Natural killer cell (primary cell): ENCODE results near the gene E4F1. TPM values are rescaled to one million over a fixed set of nuclear protein-coding genes. Genes with fewer than 3 reads are reported as not detected.

ENCODE experiments used
- ATAC-seq, 3 donors: fragments of 150-1000 bp in 2 of 3; fragments of 200-7000 bp in 1 of 3; cut with Tn5 transposase; 1 replicate in 1 of 3; 2 replicates in 2 of 3; pipeline ENCODE4 v1.10.0; 2021; ENCODE audit warnings: mild to moderate bottlenecking in 2 of 3, moderate library complexity in 2 of 3
- DNase-seq, 2 donors: peaks; one replicate each; pipeline versions ENCODE4 v3.0.0 to v3.0.0-alpha.2; 2013 to 2021; ENCODE audit warnings: mixed read lengths in 1 of 2
- H3K27ac ChIP-seq: one replicate; pipeline ENCODE4 v1.5.1; 2013; ENCODE audit warnings: mild to moderate bottlenecking, low read length
- H3K27me3 ChIP-seq: one replicate; pipeline ENCODE4 v1.6.1; 2013; ENCODE audit warnings: low read length; ENCODE audit not compliant: control insufficient read depth, insufficient read depth
- H3K36me3 ChIP-seq: one replicate; pipeline ENCODE4 v1.6.1; 2013; ENCODE audit warnings: low read length; ENCODE audit not compliant: control insufficient read depth, insufficient read depth
- H3K4me1 ChIP-seq: one replicate; pipeline ENCODE4 v1.6.1; 2013; ENCODE audit warnings: low read length; ENCODE audit not compliant: control insufficient read depth, insufficient read depth
- H3K4me3 ChIP-seq: one replicate; pipeline ENCODE4 v1.5.1; 2013; ENCODE audit warnings: low read length
- H3K9me3 ChIP-seq: one replicate; pipeline ENCODE4 v1.6.1; 2013; ENCODE audit warnings: low read length; ENCODE audit not compliant: control insufficient read depth, insufficient read depth
- H3K27ac Mint-ChIP-seq, 2 donors: one replicate each; pipeline ENCODE4 v1.8.0; 2022; ENCODE audit warnings: mild to moderate bottlenecking in 2 of 2, mixed read lengths in 2 of 2, moderate library complexity in 1 of 2
- H3K27me3 Mint-ChIP-seq, 2 donors: one replicate each; pipeline ENCODE4 v1.8.0; 2022; ENCODE audit warnings: low read depth in 2 of 2, mixed read lengths in 2 of 2
- H3K36me3 Mint-ChIP-seq: one replicate; pipeline ENCODE4 v1.8.0; 2022; ENCODE audit warnings: mixed read lengths
- H3K4me1 Mint-ChIP-seq, 2 donors: one replicate each; pipeline ENCODE4 v1.8.0; 2022; ENCODE audit warnings: mixed read lengths in 2 of 2
- H3K4me3 Mint-ChIP-seq: one replicate; pipeline ENCODE4 v1.8.0; 2022; ENCODE audit warnings: mild to moderate bottlenecking, moderate library complexity, mixed read lengths
- H3K9me3 Mint-ChIP-seq, 2 donors: one replicate each; pipeline ENCODE4 v1.8.0; 2022; ENCODE audit warnings: mixed read lengths in 2 of 2
- WGBS: methylation state at CpG from one replicate; pipeline ENCODE4 v1.1.7; 2013; ENCODE audit warnings: missing lambda C conversion rate; ENCODE audit not compliant: insufficient coverage; 5-methylcytosine and 5-hydroxymethylcytosine counted together
- intact Hi-C: fragments of 100-400 bp; cut with micrococcal nuclease; formaldehyde crosslinking; loops from one replicate; pipeline ENCODE4 v1.14.2; 2022
- total RNA-seq, 4 donors: library from RNA; stranded (reverse); fragments of 120-200 nt in 1 of 4; gene quantifications; one replicate each; pipeline versions ENCODE4 v1.2.3 to v1.2.4, GENCODE V29; 2013 to 2022
- TF ChIP-seq, protein P1 (sequence below): fragments of 200-600 bp; IDR thresholded peaks from one replicate; pipeline ENCODE4 v1.8.0; 2022; ENCODE audit warnings: antibody characterized with exemption

E4F1 gene
- total RNA-seq, 3 donors from 2014 or later (not counting 1 experiment from before 2014, with no cell fraction given) = 43.6 to 45.7 (median 45.7) TPM

DNA sequence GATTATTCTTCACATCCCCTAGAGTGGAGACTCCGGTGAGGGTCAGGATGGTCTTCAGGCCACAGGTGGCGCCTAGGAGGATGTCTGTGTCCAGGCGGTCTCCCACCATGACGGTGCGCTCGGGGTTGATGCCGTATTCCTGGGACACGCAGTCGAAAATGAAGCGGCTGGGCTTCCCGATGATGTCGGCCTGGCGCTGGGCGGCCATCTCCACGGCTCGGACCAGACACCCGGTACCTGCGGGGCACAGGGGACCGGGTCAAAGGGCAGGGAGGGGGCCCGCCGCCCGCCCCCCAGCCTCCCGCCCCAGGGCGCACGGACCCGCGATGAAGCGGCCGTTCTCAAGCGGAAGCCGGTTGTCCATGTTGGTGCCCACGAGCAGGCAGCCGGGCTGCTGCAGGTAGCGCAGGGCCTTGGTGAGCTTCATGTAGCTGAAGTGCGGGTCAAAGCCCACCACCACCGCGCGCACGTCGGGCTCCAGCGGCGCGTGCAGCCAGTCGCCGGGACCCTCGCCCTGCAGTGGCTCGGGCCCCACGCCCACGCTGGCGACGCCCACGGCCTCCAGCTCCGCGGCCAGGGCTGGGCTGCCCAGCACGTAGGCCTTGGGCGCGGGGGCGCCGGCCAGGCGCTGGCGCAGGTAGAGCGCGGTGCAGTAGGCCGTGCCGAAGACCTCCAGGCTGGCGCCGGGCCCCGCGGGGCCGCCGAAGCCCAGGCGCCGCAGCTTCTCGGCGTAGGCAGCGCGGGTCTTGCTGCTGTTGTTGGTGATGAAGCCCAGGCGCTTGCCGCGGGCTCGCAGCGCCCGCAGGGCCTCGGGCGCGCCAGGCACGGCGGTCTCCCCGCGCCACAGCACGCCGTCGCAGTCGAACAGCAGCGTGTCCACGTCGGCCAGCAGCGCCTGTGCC, 9.3 kb upstream of the E4F1 start:
- Histone ChIP-seq H3K36me3 (peaks cover 10% of the 10 kb centered on the region), H3K4me3 (peak overlapping the region; percentile 10), H3K9me3 (no peaks in the 10 kb centered on the region), H3K27me3 (no peaks in the 10 kb centered on the region), H3K4me1 (peaks cover 31% of the 10 kb centered on the region), H3K27ac (no peak overlapping the region)
- peak overlapping the region in 1 of 2 donors; percentile 87 for H3K27ac Mint-ChIP-seq
- TF ChIP-seq, protein P1, sequence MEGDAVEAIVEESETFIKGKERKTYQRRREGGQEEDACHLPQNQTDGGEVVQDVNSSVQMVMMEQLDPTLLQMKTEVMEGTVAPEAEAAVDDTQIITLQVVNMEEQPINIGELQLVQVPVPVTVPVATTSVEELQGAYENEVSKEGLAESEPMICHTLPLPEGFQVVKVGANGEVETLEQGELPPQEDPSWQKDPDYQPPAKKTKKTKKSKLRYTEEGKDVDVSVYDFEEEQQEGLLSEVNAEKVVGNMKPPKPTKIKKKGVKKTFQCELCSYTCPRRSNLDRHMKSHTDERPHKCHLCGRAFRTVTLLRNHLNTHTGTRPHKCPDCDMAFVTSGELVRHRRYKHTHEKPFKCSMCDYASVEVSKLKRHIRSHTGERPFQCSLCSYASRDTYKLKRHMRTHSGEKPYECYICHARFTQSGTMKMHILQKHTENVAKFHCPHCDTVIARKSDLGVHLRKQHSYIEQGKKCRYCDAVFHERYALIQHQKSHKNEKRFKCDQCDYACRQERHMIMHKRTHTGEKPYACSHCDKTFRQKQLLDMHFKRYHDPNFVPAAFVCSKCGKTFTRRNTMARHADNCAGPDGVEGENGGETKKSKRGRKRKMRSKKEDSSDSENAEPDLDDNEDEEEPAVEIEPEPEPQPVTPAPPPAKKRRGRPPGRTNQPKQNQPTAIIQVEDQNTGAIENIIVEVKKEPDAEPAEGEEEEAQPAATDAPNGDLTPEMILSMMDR = no peak
- H3K4me1 Mint-ChIP-seq = peaks cover 0 to 16% of the 10 kb centered on the region in 2 donors
- intact Hi-C loops = loop anchor here (10.0 kb wide), 1 partner anchor 59 kb away; the partner anchor contains the start of gene TRAF7
- no peaks in the 10 kb centered on the region for H3K36me3 Mint-ChIP-seq
- no peak for DNase-seq
- H3K9me3 Mint-ChIP-seq = no peaks in the 10 kb centered on the region
- H3K27me3 Mint-ChIP-seq = no peaks in the 10 kb centered on the region
- H3K4me3 Mint-ChIP-seq = peak overlapping the region; percentile 80
- WGBS = 2% methylated on average over 98 of the region's 98 CpGs
- ATAC-seq = peak in 1 of 3 donors; percentile 1

DNA sequence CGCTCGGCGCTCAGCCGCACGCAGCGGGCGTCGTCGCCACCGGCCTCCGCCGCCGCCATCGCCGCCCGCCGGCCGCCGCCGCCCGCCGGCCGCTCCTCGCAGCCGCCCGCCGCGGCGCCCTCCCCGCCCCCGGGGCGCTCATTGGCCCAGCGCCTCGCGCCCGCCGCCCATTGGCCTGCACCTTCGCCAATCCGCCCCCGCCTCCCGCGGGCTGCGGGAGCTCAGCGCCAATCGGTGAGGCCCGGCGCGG, 8.7 kb upstream of the E4F1 start, which contains the start of gene PGP:
Gene PGP, minus strand, starts transcription at position 122 of the 250 bp plus-strand sequence. Its CDS starts 63 bp downstream, at position 59.
- intact Hi-C loops = loop anchor here (10.0 kb wide), 1 partner anchor 60 kb away; the partner anchor contains the start of gene TRAF7

DNA sequence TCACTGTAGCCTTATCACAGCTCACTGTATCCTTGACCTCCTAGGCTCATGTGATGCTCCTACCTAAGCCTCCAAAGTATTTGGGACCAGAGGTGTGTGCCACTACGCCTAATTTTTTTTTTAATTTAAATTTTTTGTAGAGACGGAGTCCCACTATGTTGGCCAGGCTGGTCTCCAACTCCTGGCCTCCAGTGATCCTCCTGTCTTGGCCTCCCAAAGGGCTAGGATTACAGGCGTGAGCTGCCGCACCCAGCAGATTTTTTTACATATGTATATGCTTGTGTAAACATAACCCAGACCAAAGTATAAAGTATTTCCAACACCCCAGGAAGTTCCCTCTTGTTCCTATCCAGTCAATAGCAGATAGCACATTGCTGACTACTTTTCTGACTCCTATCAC, 7.1 kb upstream of the E4F1 start:
- intact Hi-C loops = loop anchor here (10.0 kb wide), 1 partner anchor 62 kb away; the partner anchor contains the start of gene TRAF7
- no peak overlapping the region for H3K4me3 ChIP-seq
- no peak for DNase-seq
- ATAC-seq = no peak
- H3K27ac Mint-ChIP-seq = no peak overlapping the region
- peaks cover 5% of the 10 kb centered on the region for H3K36me3 ChIP-seq
- no peaks in the 10 kb centered on the region for H3K9me3 Mint-ChIP-seq
- peaks cover 31% of the 10 kb centered on the region for H3K4me1 ChIP-seq
- WGBS = 94% methylated on average over 3 of the region's 4 CpGs
- no peak overlapping the region for H3K27ac ChIP-seq
- peaks cover 0 to 16% of the 10 kb centered on the region in 2 donors for H3K4me1 Mint-ChIP-seq
- TF ChIP-seq, protein P1 = no peak
- no peaks in the 10 kb centered on the region for H3K9me3 ChIP-seq
- H3K4me3 Mint-ChIP-seq = peak overlapping the region; percentile 91
- no peaks in the 10 kb centered on the region for H3K36me3 Mint-ChIP-seq
- H3K27me3 Mint-ChIP-seq = no peaks in the 10 kb centered on the region
- H3K27me3 ChIP-seq = no peaks in the 10 kb centered on the region

More for the DNA sequence above, 8.7 kb upstream of the E4F1 start, which contains the start of gene PGP:
- peak within 1 kb of the TSS; percentile 71 to 87 for H3K27ac Mint-ChIP-seq
- no peaks in the 10 kb centered on the region for H3K36me3 Mint-ChIP-seq
- peak within 1 kb of the TSS; percentile 53 for H3K4me3 ChIP-seq
- H3K27me3 ChIP-seq = no peaks in the 10 kb centered on the region
- no peaks in the 10 kb centered on the region for H3K27me3 Mint-ChIP-seq
- H3K9me3 ChIP-seq = no peaks in the 10 kb centered on the region
- peaks cover 5% of the 10 kb centered on the region for H3K36me3 ChIP-seq
- peaks cover 31% of the 10 kb centered on the region for H3K4me1 ChIP-seq
- WGBS = under 1% methylated on average over 48 of the region's 48 CpGs
- H3K9me3 Mint-ChIP-seq = no peaks in the 10 kb centered on the region
- peak; percentile 94 to 97 (median 95) for ATAC-seq
- TF ChIP-seq, protein P1 = no peak
- H3K4me3 Mint-ChIP-seq = peak within 1 kb of the TSS; percentile 91
- H3K27ac ChIP-seq = peak within 1 kb of the TSS; percentile 58
- peaks cover 0 to 16% of the 10 kb centered on the region in 2 donors for H3K4me1 Mint-ChIP-seq
- DNase-seq = no peak
